Measurements from ENCODE around the gene MPP3. TPM values are rescaled to one million over a fixed set of nuclear protein-coding genes. Genes with fewer than 3 reads are reported as not detected.

The MPP3 gene
- total RNA-seq, 6 experiments from 2014 or later: 5.5 to 6.9 (median 5.9) TPM

DNA sequence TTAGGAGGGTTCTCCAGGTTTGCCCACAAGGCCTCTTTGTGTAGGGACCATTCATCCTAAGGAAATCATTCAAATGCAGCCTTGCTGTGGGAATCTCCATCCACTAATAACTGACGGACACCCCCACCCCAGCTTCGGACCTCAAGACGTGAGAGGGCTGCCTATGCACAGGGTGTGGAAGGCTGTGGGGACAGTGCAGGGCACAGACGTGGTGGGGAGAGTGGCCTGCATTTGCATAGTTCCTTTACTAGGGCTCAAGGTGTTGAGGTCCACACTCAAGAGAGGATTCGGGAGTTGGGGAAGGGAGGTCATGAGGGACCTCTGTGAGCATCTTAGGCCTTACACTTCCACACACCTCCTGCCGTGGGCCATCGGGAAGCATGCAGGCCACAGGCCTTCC is 64.0 kb downstream of the MPP3 start:
- no peak overlapping the region for H3K27ac Mint-ChIP-seq
- TF ChIP-seq, protein P1, sequence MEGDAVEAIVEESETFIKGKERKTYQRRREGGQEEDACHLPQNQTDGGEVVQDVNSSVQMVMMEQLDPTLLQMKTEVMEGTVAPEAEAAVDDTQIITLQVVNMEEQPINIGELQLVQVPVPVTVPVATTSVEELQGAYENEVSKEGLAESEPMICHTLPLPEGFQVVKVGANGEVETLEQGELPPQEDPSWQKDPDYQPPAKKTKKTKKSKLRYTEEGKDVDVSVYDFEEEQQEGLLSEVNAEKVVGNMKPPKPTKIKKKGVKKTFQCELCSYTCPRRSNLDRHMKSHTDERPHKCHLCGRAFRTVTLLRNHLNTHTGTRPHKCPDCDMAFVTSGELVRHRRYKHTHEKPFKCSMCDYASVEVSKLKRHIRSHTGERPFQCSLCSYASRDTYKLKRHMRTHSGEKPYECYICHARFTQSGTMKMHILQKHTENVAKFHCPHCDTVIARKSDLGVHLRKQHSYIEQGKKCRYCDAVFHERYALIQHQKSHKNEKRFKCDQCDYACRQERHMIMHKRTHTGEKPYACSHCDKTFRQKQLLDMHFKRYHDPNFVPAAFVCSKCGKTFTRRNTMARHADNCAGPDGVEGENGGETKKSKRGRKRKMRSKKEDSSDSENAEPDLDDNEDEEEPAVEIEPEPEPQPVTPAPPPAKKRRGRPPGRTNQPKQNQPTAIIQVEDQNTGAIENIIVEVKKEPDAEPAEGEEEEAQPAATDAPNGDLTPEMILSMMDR (IDR thresholded peaks at IDR 0.05): no peak
- no peak overlapping the region for H3K4me3 Mint-ChIP-seq
- no peak for DNase-seq
- peaks cover 47% of the 10 kb centered on the region for H3K36me3 Mint-ChIP-seq (ENCODE audit: low read depth)
- H3K27me3 Mint-ChIP-seq (ENCODE audit: insufficient read depth): no peaks in the 10 kb centered on the region
- H3K4me1 Mint-ChIP-seq (ENCODE audit: low read depth): 0 out of 2 replicates have a peak, but pooled peaks cover 5% of the 10 kb centered on the region
- H3K9me3 Mint-ChIP-seq: no peaks in the 10 kb centered on the region

- 0 out of 2 replicates have a peak, but pooled peaks cover 5% of the 10 kb centered on the region for H3K4me1 Mint-ChIP-seq (ENCODE audit: low read depth)
- no peaks in the 10 kb centered on the region for H3K27me3 Mint-ChIP-seq (ENCODE audit: insufficient read depth)
- H3K36me3 Mint-ChIP-seq (ENCODE audit: low read depth): peaks cover 44% of the 10 kb centered on the region
- H3K4me3 Mint-ChIP-seq: no peak overlapping the region
- H3K27ac Mint-ChIP-seq: no peak overlapping the region
- H3K9me3 Mint-ChIP-seq: no peaks in the 10 kb centered on the region
- DNase-seq: no peak
- TF ChIP-seq, protein P1 (IDR thresholded peaks at IDR 0.05): no peak
These were observed 64.6 kb downstream of the MPP3 start for GRCh38 chr17:43768382-43768781.

DNA sequence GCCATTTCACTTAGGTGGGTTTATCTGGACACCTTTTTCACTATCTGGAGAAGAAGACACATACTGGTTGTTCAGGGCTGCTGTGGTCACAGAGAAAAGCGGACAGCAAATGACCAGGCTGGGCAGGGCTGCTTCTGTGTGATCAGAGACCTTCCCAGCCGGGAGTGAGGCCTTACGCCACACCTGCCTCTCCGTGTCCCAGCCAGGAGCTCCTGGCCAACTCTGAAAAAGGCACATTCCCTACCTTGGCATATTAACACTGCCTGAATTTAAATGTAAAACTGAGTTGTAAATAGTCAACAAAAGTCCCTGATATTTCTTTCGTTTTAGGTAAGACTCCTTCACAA is 65.3 kb downstream of the MPP3 start:
- Mint-ChIP-seq H3K4me1 (ENCODE audit: low read depth) (0 out of 2 replicates have a peak, but pooled peaks cover 5% of the 10 kb centered on the region), H3K9me3 (no peaks in the 10 kb centered on the region), H3K27ac (no peak overlapping the region), H3K4me3 (no peak overlapping the region), H3K36me3 (ENCODE audit: low read depth) (peaks cover 38% of the 10 kb centered on the region), H3K27me3 (ENCODE audit: insufficient read depth) (no peaks in the 10 kb centered on the region)
- DNase-seq: no peak
- TF ChIP-seq, protein P1 (IDR thresholded peaks at IDR 0.05): no peak

DNA sequence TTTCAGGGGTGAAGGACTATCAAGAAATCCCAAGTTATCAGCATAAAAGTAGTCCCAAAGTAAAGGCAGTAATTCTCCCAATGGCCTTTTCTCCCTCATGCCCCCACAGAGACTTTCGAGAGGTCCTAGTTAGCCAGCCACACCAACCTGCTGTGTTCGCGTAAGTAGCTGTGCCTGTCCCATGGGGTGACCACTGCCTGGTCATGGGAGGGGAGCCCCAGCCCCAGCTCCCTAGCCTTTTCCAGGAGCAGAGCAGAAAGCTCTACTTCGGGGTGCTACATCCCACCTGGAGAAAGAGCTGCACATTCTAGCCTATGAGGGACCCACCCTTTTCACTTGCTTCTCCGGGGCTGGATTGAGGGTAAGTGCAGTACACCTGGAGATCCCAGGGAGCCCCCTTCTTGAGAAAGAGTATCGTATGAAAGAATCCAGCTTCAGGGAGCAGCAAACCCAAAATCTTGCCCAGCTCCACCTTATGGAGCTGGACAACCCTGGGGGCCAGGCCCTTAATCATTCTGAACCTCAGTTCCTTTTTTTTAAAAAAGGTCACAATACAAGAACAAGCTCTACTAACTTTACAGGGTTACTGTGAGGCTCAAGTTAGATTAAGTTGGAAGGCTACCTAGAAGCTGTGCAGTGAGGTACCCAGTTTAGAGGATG is 65.8 kb downstream of the MPP3 start:
- no peaks in the 10 kb centered on the region for H3K4me1 Mint-ChIP-seq (ENCODE audit: low read depth)
- no peaks in the 10 kb centered on the region for H3K9me3 Mint-ChIP-seq
- TF ChIP-seq, protein P1 (IDR thresholded peaks at IDR 0.05): no peak
- no peak overlapping the region for H3K4me3 Mint-ChIP-seq
- H3K27ac Mint-ChIP-seq: no peak overlapping the region
- H3K36me3 Mint-ChIP-seq (ENCODE audit: low read depth): peaks cover 33% of the 10 kb centered on the region
- peaks cover 2% of the 10 kb centered on the region; the same call in 1 of the 2 replicates for H3K27me3 Mint-ChIP-seq (ENCODE audit: insufficient read depth)
- DNase-seq: no peak

- peaks cover 30% of the 10 kb centered on the region for H3K36me3 Mint-ChIP-seq (ENCODE audit: low read depth)
- no peak overlapping the region for H3K27ac Mint-ChIP-seq
- H3K27me3 Mint-ChIP-seq (ENCODE audit: insufficient read depth): peaks cover 2% of the 10 kb centered on the region; the same call in 1 of the 2 replicates
- TF ChIP-seq, protein P1 (IDR thresholded peaks at IDR 0.05): peak; percentile 94
- peak; percentile 17 for DNase-seq
- H3K9me3 Mint-ChIP-seq: no peaks in the 10 kb centered on the region
- H3K4me1 Mint-ChIP-seq (ENCODE audit: low read depth): no peaks in the 10 kb centered on the region
- H3K4me3 Mint-ChIP-seq: no peak overlapping the region
These were observed 66.4 kb downstream of the MPP3 start for GRCh38 chr17:43766413-43767052.

Data from HFFc6 (cell line).